Measurements from ENCODE around the gene NANS. TPM values are rescaled to one million over a fixed set of nuclear protein-coding genes. Genes with fewer than 3 reads are reported as not detected.

Gene NANS
- total RNA-seq, 1 donor from 2014 or later: 44.4 TPM

DNA sequence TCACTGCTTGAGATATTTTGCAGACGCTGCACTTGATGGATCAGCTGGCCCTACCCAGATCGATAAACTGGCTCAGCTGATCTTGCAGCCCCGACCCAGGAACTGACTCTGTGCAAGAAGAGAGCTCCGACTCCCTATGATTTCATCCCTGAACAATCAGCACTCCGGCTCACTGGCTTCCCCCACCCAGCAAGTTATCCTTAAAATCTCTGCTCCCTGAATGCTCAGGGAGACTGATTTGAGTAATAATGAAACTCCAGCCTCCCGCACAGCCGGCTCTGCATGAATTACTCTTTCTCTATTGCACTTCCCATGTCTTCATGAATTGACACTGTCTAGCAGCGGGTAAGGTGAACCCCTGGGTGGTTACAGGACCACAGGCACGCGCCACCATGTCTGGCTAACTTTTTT lies 16.9 kb upstream of the NANS start:
- no peaks in the 10 kb centered on the region for H3K36me3 ChIP-seq (ENCODE audit: insufficient read depth, low read length)
- Mint-ChIP-seq H3K4me3 (ENCODE audit: unreplicated experiment) (no peak overlapping the region), H3K36me3 (ENCODE audit: low read depth, unreplicated experiment) (no peaks in the 10 kb centered on the region)

DNA sequence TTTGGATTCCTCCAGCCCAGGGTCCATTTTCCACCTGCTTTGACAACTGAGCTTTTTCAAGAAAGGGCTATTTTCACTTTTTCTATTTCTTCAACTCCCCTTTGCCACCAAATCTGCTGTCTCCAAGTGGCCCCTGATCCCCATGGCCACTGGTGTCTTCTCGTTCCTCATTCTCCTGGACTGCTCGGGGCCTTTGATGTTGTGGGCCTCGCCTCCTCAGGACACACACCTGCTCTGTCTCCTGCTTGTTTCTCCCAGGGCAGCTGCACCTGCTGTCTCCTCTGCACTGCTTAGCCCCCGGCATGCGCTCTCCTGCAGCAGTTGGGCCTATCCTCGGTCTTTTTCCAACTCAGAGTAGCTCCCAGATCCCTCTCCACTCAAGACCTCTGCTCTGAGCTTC lies 16.3 kb upstream of the NANS start:
- no peak overlapping the region for H2AFZ ChIP-seq (ENCODE audit: low read depth, low read length)

More for the DNA sequence above, 16.9 kb upstream of the NANS start:
- H4K20me1 ChIP-seq (ENCODE audit: insufficient read depth, low read length): no peaks in the 10 kb centered on the region
- H3K4me2 ChIP-seq (ENCODE audit: low read length): peak overlapping the region; percentile 39
- no peak overlapping the region for H3K9ac ChIP-seq (ENCODE audit: low read length)
- no peaks in the 10 kb centered on the region for H3K27me3 ChIP-seq (ENCODE audit: insufficient read depth, low read length)
- peaks cover 23% of the 10 kb centered on the region for H3K4me1 ChIP-seq (ENCODE audit: insufficient read depth, low read length)
- H3K9me3 Mint-ChIP-seq (ENCODE audit: unreplicated experiment): no peaks in the 10 kb centered on the region
- H3K4me1 Mint-ChIP-seq (ENCODE audit: low read depth, unreplicated experiment): peaks cover 9% of the 10 kb centered on the region
- no peak overlapping the region for H2AFZ ChIP-seq (ENCODE audit: low read depth, low read length)
- H3K27me3 Mint-ChIP-seq (ENCODE audit: low read depth, unreplicated experiment): peaks cover 9% of the 10 kb centered on the region
- H3K9me3 ChIP-seq (ENCODE audit: insufficient read depth, low read depth, low read length): no peaks in the 10 kb centered on the region
- no peaks in the 10 kb centered on the region for H3K79me2 ChIP-seq (ENCODE audit: insufficient read depth, low read length)
- H3K4me3 ChIP-seq (ENCODE audit: insufficient read depth, low read depth, low read length): no peak overlapping the region
- DNase-seq (ENCODE audit: low read depth) (peak; percentile 16), FAIRE-seq (no peak)
- TF ChIP-seq EZH2 (IDR thresholded peaks at IDR 0.05; ENCODE audit: insufficient read depth, low read length): no peak
- TF ChIP-seq, protein P1, sequence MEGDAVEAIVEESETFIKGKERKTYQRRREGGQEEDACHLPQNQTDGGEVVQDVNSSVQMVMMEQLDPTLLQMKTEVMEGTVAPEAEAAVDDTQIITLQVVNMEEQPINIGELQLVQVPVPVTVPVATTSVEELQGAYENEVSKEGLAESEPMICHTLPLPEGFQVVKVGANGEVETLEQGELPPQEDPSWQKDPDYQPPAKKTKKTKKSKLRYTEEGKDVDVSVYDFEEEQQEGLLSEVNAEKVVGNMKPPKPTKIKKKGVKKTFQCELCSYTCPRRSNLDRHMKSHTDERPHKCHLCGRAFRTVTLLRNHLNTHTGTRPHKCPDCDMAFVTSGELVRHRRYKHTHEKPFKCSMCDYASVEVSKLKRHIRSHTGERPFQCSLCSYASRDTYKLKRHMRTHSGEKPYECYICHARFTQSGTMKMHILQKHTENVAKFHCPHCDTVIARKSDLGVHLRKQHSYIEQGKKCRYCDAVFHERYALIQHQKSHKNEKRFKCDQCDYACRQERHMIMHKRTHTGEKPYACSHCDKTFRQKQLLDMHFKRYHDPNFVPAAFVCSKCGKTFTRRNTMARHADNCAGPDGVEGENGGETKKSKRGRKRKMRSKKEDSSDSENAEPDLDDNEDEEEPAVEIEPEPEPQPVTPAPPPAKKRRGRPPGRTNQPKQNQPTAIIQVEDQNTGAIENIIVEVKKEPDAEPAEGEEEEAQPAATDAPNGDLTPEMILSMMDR (IDR thresholded peaks at IDR 0.05; ENCODE audit: insufficient read depth, low read depth, low read length): no peak
- no peak overlapping the region for H3K27ac ChIP-seq (ENCODE audit: low read depth, low read length)
- H3K27ac Mint-ChIP-seq (ENCODE audit: unreplicated experiment): no peak overlapping the region

DNA sequence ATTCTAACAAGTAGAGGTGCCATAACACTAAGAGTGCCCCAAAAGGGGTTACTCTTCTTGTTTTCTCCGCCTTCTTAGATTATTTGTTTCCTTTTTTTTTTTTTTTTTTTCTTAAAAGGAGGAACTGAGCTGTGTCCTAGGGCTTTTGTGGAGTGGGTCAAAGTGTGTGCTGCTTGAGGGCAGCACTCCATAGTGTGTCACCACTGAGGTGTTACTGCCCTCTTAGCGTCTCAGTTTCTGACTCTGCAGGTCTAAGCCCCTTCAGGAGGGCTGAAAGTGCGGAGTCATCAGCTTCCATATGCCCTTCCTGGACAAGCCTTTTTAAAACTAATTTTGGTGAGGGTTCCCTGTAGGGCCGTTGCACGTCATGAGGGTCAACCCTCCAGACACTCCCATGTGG lies 12.6 kb upstream of the NANS start:
- Histone ChIP-seq H3K27me3 (ENCODE audit: insufficient read depth, low read length) (no peaks in the 10 kb centered on the region), H3K9me3 (ENCODE audit: insufficient read depth, low read depth, low read length) (no peaks in the 10 kb centered on the region), H3K4me3 (ENCODE audit: insufficient read depth, low read depth, low read length) (no peak overlapping the region), H3K79me2 (ENCODE audit: insufficient read depth, low read length) (no peaks in the 10 kb centered on the region), H2AFZ (ENCODE audit: low read depth, low read length) (no peak overlapping the region), H4K20me1 (ENCODE audit: insufficient read depth, low read length) (no peaks in the 10 kb centered on the region), H3K27ac (ENCODE audit: low read depth, low read length) (no peak overlapping the region), H3K4me2 (ENCODE audit: low read length) (no peak overlapping the region), H3K9ac (ENCODE audit: low read length) (no peak overlapping the region), H3K4me1 (ENCODE audit: insufficient read depth, low read length) (peaks cover 3% of the 10 kb centered on the region), H3K36me3 (ENCODE audit: insufficient read depth, low read length) (no peaks in the 10 kb centered on the region)
- no peak for TF ChIP-seq EZH2 (IDR thresholded peaks at IDR 0.05; ENCODE audit: insufficient read depth, low read length)
- TF ChIP-seq, protein P1 (IDR thresholded peaks at IDR 0.05; ENCODE audit: insufficient read depth, low read depth, low read length): no peak
- Mint-ChIP-seq H3K4me1 (ENCODE audit: low read depth, unreplicated experiment) (peaks cover 6% of the 10 kb centered on the region), H3K9me3 (ENCODE audit: unreplicated experiment) (no peaks in the 10 kb centered on the region), H3K27me3 (ENCODE audit: low read depth, unreplicated experiment) (peaks cover 6% of the 10 kb centered on the region), H3K4me3 (ENCODE audit: unreplicated experiment) (no peak overlapping the region), H3K36me3 (ENCODE audit: low read depth, unreplicated experiment) (no peaks in the 10 kb centered on the region), H3K27ac (ENCODE audit: unreplicated experiment) (no peak overlapping the region)
- FAIRE-seq (no peak), DNase-seq (ENCODE audit: low read depth) (no peak)

More for the DNA sequence above, 16.3 kb upstream of the NANS start:
- Mint-ChIP-seq H3K27me3 (ENCODE audit: low read depth, unreplicated experiment) (peaks cover 11% of the 10 kb centered on the region), H3K36me3 (ENCODE audit: low read depth, unreplicated experiment) (no peaks in the 10 kb centered on the region), H3K4me3 (ENCODE audit: unreplicated experiment) (no peak overlapping the region), H3K9me3 (ENCODE audit: unreplicated experiment) (no peaks in the 10 kb centered on the region), H3K4me1 (ENCODE audit: low read depth, unreplicated experiment) (peaks cover 9% of the 10 kb centered on the region), H3K27ac (ENCODE audit: unreplicated experiment) (peak overlapping the region; percentile 7)
- Histone ChIP-seq H3K36me3 (ENCODE audit: insufficient read depth, low read length) (no peaks in the 10 kb centered on the region), H3K27ac (ENCODE audit: low read depth, low read length) (no peak overlapping the region), H3K9me3 (ENCODE audit: insufficient read depth, low read depth, low read length) (no peaks in the 10 kb centered on the region), H4K20me1 (ENCODE audit: insufficient read depth, low read length) (no peaks in the 10 kb centered on the region), H3K4me3 (ENCODE audit: insufficient read depth, low read depth, low read length) (no peak overlapping the region), H3K4me2 (ENCODE audit: low read length) (no peak overlapping the region), H3K79me2 (ENCODE audit: insufficient read depth, low read length) (no peaks in the 10 kb centered on the region), H3K27me3 (ENCODE audit: insufficient read depth, low read length) (no peaks in the 10 kb centered on the region), H3K4me1 (ENCODE audit: insufficient read depth, low read length) (peaks cover 19% of the 10 kb centered on the region), H3K9ac (ENCODE audit: low read length) (no peak overlapping the region)
- no peak for FAIRE-seq
- TF ChIP-seq, protein P1 (IDR thresholded peaks at IDR 0.05; ENCODE audit: insufficient read depth, low read depth, low read length): no peak
- TF ChIP-seq EZH2 (IDR thresholded peaks at IDR 0.05; ENCODE audit: insufficient read depth, low read length): no peak
- DNase-seq (ENCODE audit: low read depth): no peak
